Heart right ventricle (tissue), 16 donors: Measurements from ENCODE around the gene KIF14. TPM values are rescaled to one million over a fixed set of nuclear protein-coding genes. Genes with fewer than 3 reads are reported as not detected.

Experiments
- ATAC-seq, 8 donors: fragments of 200-7000 bp; cut with Tn5 transposase; one replicate each; pipeline ENCODE4 v1.9.1; 2020; ENCODE audit warnings: mild to moderate bottlenecking in 8 of 8, moderate library complexity in 8 of 8, moderate number of reproducible peaks in 1 of 8
- DNase-seq, 2 donors: peaks; one replicate each; pipeline ENCODE4 v3.0.0-alpha.2; 2020
- H3K27ac ChIP-seq, 10 donors: fragments of 200-600 bp; sonication (generic) in 2 of 10; one replicate each; pipeline versions ENCODE4 v1.5.0 to v1.8.0; 2020 to 2022; ENCODE audit warnings: mild to moderate bottlenecking in 3 of 10
- H3K27me3 ChIP-seq, 7 donors: fragments of 200-600 bp; one replicate each; pipeline ENCODE4 v1.8.0; 2021 to 2022; ENCODE audit warnings: mild to moderate bottlenecking in 2 of 7
- H3K36me3 ChIP-seq, 9 donors: fragments of 200-600 bp; sonication (generic) in 1 of 9; one replicate each; pipeline versions ENCODE4 v1.5.0 to v1.8.0; 2020 to 2022; ENCODE audit warnings: mild to moderate bottlenecking in 2 of 9
- H3K4me1 ChIP-seq, 9 donors: fragments of 200-600 bp; sonication (generic) in 1 of 9; one replicate each; pipeline versions ENCODE4 v1.5.0 to v1.8.0; 2020 to 2022; ENCODE audit warnings: mild to moderate bottlenecking in 4 of 9
- H3K4me3 ChIP-seq, 10 donors: fragments of 200-600 bp; sonication (generic) in 2 of 10; one replicate each; pipeline versions ENCODE4 v1.5.0 to v1.8.0; 2020 to 2022; ENCODE audit warnings: mild to moderate bottlenecking in 7 of 10, moderate library complexity in 2 of 10
- H3K9me3 ChIP-seq, 11 donors: fragments of 200-600 bp in 10 of 11; sonication (generic) in 2 of 11; one replicate each; pipeline versions ENCODE4 v1.5.0 to v1.8.0; 2013 to 2022; ENCODE audit warnings: mild to moderate bottlenecking in 2 of 11, control low read depth in 1 of 11, moderate library complexity in 1 of 11
- CTCF ChIP-seq, 9 donors: fragments of 200-600 bp; sonication (generic) in 2 of 9; IDR thresholded peaks; one replicate each; pipeline versions ENCODE4 v1.5.0 to v1.8.0; 2021 to 2022; ENCODE audit warnings: antibody characterized with exemption in 9 of 9, mild to moderate bottlenecking in 5 of 9, moderate library complexity in 1 of 9
- WGBS, 2 donors: extraction: QIAGEN DNeasy Blood & Tissue Kit; methylation state at CpG; one replicate each; pipeline ENCODE4 v1.1.7; 2013; ENCODE audit warnings: inconsistent platforms in 1 of 2; 5-methylcytosine and 5-hydroxymethylcytosine counted together
- intact Hi-C, 10 donors: fragments of 100-400 bp; cut with DNase I; formaldehyde crosslinking; loops; one replicate each; pipeline versions ENCODE4 v1.11.1 to v1.14.2; 2022
- polyA plus RNA-seq, 2 donors: library from polyadenylated mRNA; stranded (reverse); fragments of 200-250 nt; gene quantifications; one replicate each; pipeline ENCODE4 v1.2.3, GENCODE V29; 2013
- total RNA-seq, 10 donors: library from RNA; stranded (reverse); fragmentation: NEBNext Ultra II Directional in 3 of 10; extraction: Animal tissue kit (Norgen Biotek cat#: 25700) in 3 of 10; gene quantifications; one replicate each; pipeline versions ENCODE4 v1.2.1 to v1.2.4, GENCODE V29; 2021 to 2023
- donor health status: Arrhythmogenic right ventricular cardiomyopathy.
- donor health status: ischemic (EF 13 %, LVEDD 7.1; RV severe dilation, severe dysfunction).
- donor health status: healthy with polysubstance abuse.
- donor health status: DM: no; HTN: yes; CAD: no.
- donor health status: DM: no; HTN: no; CAD: no.
- donor health status: ischemic (EF 25% LVEDD 6.9; RV normal size, moderate dysfunction).
- donor health status: ischemic (EF 25% LVEDD 5.7; RV mildly dilated, moderate dysfunction).
- donor health status: healthy.
- donor health status: DM: yes; HTN: yes; CAD: no.
- donor health status: Ischemic cardiomyopathy.
- donor health status: ischemic (EF 35%, LVEDD 5.7; RV mildly dilated, moderate dysfunction).
- donor health status: nonischemic (EF 11% LVEDD 7.7; RV severe dilation, severe dysfunction).
- donor health status: DM: yes; HTN: yes; CAD: no.
- donor health status: PGD.
- donor health status: ischemic (EF 29% LVEDD 5.4; RV normal size, mild dysfunction).
- donor health status: nonischemic (EF 23%, LVEDD 6.1; RV moderate dilation, normal function).

The KIF14 gene
- total and polyA plus RNA-seq, 12 donors, result under 0.01 to 1.3 (median 0.05) TPM; not detected in 2

- Histone ChIP-seq H3K4me3 (no peak overlapping the region), H3K27ac (no peak overlapping the region), H3K9me3 (no peaks in the 10 kb centered on the region), H3K36me3 (no peaks in the 10 kb centered on the region), H3K27me3 (peaks cover 0 to 27% (median 0%) of the 10 kb centered on the region in 7 donors), H3K4me1 (no peaks in the 10 kb centered on the region)
- intact Hi-C loops, result no loop called here
- ATAC-seq (no peak), DNase-seq (no peak)
- TF ChIP-seq CTCF (IDR thresholded peaks at IDR 0.05), result no peak
- 69 to 78% methylated on average over 1 of the region's 1 CpG for WGBS, 2 donors
Measured at GRCh38 chr1:200505257-200505656, 115.3 kb downstream of the KIF14 start.

Other genes starting within 250 kb of the KIF14 start
- 10 to 100 TPM in 4 of 10 donors, 1 to 10 TPM in 6; 6.8 to 11.7 (median 9.2) TPM for gene ZNF281, start 210.7 kb downstream of the KIF14 start, total RNA-seq
- gene ZNF281, start 210.7 kb downstream of the KIF14 start, polyA plus RNA-seq, result 1 to 10 TPM; 2.8 to 3.4 TPM
- gene DDX59, start 49.2 kb upstream of the KIF14 start, total RNA-seq, result 10 to 100 TPM; 13.5 to 16.7 (median 14.5) TPM
- gene DDX59, start 49.2 kb upstream of the KIF14 start, polyA plus RNA-seq, result 10 to 100 TPM in 1 of 2 donors, 1 to 10 TPM in 1; 8.4 to 20.5 TPM
- 10 to 100 TPM; 36.4 to 47.1 (median 38.1) TPM for gene CAMSAP2, start 118.1 kb upstream of the KIF14 start, total RNA-seq
- gene CAMSAP2, start 118.1 kb upstream of the KIF14 start, polyA plus RNA-seq, result 10 to 100 TPM in 1 of 2 donors, 1 to 10 TPM in 1; 7.0 to 11.3 TPM